GM21529 (cell line): ENCODE data around the gene EIF3I.

Experiments used
- ATAC-seq: cut with Tn5 transposase; IDR thresholded peaks from one replicate; pipeline ENCODE4 v1.9.1; 2021; ENCODE audit not compliant: unreplicated experiment

EIF3I gene

DNA sequence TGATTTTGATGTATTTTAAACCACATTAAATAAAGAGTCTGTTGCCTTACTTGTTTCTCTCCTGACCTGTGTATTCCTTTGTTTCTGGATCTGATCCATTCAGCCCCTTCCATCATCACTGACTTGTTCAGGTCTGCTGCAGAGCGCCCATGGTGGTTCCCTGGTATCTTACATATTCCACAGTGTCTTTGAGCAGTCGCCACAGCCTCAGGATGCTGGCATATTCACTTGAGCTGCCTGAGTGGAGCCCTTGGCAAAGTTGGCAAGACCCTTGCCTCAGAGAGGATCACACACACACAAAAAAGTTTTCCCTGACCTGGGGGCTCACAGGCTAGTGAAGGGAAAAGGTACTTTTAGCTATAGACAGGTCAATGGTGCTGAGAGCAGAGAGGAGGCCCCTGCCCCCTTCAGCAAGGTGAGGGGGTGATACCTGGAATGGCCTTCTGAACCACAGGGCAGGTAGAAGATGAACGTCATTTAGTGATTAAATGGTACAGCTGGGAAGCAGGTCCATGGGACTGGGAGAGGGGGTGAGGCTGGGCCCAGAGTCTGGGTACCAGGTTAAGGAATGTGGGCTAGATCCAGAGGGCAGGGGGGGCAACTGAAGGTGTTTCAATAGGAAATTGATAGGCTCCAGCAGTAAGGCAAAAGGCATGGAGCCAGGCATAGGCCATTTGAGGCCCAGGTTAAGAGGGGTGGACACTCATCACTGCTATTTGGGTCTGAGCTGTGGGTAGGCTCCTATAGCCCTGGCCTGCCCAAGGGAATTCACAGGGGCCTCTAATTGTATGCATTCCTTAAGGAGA, 23.8 kb upstream of the EIF3I start:
- no peak for ATAC-seq

DNA sequence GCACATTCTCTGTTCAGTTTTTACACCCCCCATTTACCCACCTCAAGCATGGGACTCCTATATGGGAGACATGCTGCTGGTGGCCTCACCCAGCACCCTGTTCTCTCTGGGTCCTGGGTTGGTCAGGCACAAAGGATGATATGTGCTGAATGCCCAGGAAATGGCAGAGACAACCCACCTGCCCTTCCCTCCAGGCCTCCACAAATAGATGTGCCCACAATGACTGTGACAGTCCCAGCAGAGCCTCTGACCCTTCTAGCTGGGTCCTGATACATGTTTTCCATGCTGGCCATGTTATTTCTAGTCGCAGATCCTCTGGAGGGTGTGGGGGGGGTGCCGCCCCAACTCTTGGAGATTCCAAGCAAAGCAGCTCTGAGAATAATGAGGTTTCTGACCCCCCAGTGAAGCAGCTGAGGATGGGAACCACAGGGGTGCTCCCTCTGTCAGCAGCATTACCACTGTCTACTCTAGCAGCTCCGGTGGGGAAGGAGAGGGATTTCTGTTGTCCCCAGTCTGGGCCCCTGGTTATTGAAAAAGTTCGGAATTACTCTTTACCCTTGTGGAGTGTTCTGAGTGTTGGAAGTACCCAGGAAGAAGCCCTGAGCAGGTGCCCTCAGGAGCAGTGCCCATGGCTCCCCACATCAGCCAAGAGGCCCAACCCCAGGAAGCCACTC, 23.0 kb upstream of the EIF3I start:
- no peak for ATAC-seq

DNA sequence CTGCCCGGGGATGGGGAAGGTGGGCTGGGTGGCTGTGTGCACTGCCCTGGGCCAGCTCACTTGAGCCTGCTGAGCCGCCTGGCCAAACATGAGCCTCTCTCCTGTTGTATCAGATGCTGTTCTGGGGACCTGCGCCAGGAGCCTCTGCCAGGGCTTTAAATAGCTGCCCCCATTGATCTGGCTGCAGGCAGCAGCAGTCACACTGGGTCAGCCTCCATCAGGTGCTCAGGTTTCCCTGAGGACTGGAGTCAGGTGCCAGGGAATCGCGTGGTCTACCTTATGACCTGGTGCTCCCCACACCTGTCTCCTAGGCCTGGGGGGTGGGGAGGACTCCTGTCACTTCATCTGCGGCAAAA, 22.5 kb upstream of the EIF3I start:
- no peak for ATAC-seq

DNA sequence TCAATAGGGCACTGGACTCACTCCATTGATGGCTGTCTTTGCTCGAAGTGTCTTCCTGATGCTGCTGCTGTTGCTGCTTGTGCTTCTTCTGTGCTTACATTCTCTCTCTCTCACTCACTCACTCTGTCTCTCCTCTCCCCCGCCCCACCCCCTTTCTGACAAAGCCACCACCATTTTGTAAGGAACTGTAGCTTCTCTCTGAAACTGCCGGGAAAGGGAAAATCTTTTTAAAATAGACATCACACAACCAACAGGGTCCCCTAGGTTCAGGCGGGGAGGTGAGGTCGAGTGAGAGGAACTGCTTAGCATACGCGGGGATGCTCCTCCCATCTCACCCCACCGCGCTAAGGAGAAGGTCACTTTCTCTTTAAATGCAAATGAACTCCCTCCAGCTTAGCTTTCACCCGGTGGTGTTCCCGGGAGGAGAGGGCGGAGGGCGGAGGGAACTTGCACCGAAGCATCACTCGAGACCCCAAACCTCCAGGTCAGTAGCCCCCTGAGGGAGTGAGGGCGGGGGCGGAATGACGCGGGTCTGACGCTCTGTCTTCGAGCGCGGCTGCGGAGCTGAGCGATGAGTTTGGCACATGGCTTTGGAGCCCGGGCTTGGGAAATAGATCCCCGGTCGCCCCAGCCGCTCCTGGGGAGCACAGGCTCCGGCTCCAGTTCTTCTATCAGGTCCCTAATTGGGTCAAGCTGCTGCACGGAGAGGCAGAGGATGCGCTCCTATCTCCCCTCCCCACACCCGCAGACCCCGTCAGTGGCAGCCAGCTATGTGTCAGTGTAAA, 21.8 kb upstream of the EIF3I start, which contains the start of gene CCDC28B:
Gene CCDC28B (plus strand): TSS at position 370 of the 785 bp plus-strand sequence. CDS start 1,341 bp downstream, outside the sequence.
- peak; percentile 42 for ATAC-seq

DNA sequence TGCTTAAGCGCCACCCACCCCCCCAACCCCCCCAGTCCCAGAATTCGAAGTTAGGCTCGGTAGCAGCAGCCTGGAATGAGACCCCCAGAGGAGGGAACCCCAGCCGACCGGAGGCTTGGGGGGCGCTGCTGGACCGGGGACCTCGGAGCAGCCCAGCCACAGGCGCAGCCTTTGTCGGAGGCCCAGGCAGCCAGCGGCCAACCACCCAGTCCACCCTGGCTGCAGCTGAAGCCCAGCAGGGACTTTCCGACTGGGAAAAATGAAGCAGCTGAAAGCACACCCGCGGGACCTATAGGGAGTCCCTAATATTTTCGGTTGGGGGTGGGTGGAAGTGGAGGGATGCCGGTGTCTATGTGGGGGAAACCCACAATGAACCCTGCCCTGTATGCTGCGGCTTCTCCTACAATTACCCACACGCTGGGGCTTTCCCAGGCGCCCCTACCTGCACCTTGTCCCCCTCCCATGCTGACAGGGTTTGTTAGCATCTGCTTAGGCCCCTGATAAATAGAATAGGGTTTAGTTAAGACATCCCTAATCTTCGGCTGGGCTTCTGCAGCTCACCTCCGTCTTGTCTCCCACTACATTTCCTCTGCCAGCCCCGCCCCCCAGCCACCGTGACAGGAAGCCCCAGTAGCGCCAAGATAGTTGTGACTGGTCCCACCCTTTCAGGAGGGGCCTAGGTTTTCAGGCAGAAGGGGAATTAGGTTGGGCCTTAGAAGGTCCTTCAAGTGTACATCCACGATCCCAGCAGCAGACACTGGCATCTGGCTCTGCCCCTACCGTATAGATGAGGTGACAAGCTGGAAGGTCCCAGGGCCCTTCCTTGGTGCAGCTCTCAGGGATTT, 21.0 kb upstream of the EIF3I start:
- ATAC-seq: peak; percentile 38

DNA sequence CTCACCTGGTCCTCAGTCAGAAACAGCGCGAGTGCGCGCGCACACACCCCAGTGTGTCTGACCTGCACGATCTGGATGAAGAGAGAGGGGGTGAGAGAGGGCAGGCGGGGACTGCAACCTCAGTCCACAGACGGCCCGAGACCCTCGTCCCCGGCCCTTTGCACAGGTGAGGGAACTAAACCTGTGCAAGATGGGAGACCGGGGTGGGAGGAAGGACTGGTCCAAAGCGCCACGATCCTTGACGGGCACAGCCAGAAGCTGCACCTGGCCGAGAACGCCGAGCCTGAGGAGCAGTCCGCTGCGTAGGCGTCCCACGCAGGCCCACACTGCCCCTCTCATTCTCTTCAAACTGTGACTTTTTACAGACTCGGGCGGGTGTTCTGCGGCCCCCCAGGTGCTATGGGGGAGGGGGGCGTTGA, 17.3 kb upstream of the EIF3I start:
- no peak for ATAC-seq

DNA sequence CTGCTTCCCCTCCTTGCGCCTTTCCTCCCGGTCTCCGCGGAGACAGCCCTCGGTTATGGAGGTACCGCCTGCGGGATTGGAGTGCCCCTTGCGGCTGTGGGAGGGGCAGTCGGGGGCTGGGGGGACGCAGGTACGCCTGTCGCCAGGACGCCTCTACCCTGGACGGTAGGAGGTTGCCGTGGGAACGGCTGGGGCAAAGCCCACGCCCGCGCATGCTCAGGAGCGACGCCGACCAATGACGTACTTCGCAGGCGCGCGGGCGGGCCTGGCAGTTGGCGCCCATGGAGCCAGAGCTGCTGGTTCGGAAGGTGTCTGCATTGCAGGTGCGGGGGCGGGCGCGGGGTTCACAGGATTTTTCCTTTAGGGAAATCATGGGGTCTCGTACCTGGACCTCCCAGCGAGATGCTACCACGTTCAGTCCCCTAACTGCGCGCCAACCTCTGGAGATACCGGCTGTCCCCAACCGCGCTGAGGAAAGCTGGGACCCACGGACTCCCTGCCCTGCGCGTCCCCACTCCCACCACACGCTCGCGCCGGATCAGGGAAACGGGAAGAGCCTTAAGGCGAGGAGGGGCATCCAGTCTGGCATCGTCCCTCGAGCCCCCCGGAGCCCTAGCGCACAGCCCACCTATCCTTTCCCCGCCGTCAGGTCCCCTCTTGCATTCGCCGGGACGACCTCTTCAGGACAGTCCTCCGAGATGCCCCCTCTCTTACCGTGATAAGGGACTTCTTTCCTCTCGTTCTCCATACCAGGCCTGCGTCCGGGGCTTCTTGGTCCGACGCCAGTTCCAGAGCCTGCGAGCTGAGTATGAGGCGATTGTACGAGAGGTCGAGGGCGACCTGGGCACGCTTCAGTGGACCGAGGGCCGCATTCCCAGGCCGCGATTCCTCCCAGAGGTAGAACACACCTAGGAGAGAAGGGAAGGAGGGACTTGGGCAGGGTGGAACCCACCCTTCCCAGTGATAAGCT, 16.5 kb upstream of the EIF3I start, which contains the start of gene IQCC:
Gene IQCC (plus strand): TSS at position 271 of the 970 bp plus-strand sequence. CDS start 11 bp downstream, at position 282.
- peak; percentile 48 for ATAC-seq

DNA sequence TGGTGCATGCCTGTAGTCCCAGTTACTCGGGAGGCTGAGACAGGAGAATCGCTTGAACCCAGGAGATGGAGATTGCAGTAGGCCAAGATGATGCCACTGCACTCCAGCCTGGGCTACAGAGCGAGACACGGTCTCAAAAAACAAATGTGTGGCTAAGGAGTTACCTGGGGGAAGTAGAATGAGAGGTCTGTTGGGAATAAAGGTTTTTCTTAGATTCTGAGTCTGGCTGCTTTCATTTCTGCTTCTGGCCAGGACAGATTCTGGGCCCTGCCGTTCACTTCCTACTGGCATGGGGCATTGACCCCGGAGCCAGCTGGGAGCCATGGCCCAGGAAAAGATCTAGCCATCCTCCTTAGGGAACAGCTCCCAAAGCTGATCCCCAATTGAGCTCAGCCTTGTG, 13.7 kb upstream of the EIF3I start:
- no peak for ATAC-seq

DNA sequence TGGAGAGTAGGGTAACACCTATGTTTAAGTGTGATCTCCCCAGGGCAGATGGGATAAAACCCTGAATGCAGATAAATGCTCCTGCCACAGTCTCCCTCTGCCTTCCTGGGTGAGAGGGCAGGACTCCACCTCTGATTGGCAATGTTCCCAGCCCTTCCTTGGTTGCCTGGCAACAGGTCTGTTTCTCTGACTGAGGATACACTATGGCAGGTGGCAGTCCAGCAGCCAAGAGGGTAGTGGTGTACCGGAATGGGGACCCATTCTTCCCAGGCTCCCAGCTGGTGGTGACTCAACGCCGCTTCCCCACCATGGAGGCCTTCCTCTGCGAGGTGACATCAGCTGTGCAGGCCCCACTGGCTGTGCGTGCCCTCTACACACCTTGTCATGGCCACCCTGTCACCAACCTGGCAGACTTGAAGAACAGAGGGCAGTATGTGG, 13.3 kb upstream of the EIF3I start, which contains the start of gene DCDC2B:
Gene DCDC2B (plus strand): TSS at position 199 of the 438 bp plus-strand sequence. CDS start 5 bp downstream, at position 204.
- no peak for ATAC-seq

DNA sequence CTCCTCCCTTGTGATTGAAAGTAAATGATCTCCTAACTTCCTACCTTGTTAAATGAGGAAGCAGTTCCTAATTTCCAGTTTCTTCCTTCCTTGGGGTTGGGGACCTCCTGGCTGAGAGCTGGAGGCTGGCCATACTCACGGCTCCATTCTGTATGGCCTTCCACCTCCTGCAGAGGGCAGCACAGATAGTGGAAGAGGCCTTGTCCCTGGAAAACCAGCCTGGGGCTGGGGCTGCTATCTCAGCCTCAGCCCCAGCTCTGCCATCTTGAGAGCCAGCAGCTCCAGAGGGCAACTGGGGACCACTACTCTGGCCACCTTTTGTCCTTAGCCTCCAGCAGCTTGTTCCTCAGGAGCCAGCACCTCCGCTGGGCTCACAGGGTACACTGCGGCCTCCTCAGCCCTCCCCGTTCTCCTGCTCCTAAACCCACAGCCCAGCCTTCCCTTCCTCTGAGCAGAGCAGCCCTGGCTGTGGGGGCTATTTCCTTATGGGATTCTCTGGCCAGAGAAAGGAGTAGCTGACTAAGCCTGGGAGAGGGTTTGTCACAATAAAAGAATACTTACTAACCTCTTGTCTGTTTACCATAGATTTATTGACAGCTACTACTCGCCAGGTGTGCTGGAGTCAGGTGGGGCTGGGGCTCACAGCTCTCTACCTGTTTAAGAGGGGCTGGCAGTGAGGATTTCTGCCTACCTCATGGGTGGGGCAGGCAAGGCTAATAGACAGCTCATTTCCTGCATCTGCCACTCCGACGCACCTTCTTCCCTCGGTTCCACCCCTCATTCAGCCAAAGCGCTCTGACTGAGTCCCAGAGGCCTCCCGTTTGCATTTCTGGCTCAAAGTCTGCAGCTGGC, 6.4 kb upstream of the EIF3I start:
- ATAC-seq: no peak

DNA sequence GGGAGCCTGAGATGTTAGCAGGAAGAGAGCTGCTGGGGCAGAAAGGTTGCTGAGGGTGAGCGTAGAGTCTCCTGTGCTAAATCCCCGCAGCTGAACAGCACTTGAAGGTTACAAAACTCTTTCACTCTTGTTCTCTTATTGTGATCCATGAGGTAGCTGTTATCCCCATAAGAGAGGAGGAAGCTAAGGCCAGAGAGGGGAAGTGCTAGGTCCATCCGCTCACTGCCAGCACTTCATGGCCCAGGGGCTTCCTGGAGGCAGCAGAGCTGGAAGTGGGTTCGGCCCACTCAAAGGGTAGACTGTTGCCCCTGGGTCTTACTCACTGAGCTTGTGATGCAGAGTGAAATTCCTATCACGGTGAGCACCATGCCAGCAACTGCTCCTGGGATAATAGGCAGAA, 5.6 kb upstream of the EIF3I start:
- ATAC-seq: no peak

DNA sequence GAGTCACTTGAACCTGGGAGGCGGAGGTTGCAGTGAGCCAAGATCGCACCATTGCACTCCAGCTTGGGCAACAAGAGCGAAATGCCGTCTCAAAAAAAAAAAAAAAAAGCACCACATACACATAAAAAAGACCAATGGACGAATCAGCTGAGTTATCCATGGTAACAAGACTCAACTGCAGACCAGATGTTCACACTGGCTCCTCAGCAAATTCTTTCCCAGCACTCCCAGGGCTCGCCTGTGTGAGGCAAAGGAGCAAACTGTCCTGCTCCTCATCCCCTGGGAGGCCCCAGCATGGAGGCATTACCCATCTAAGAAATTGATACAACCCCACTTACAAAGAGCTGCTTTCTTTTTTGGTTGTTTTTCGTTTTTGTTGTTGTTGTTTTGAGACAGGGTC, 3.2 kb upstream of the EIF3I start:
- ATAC-seq: no peak

DNA sequence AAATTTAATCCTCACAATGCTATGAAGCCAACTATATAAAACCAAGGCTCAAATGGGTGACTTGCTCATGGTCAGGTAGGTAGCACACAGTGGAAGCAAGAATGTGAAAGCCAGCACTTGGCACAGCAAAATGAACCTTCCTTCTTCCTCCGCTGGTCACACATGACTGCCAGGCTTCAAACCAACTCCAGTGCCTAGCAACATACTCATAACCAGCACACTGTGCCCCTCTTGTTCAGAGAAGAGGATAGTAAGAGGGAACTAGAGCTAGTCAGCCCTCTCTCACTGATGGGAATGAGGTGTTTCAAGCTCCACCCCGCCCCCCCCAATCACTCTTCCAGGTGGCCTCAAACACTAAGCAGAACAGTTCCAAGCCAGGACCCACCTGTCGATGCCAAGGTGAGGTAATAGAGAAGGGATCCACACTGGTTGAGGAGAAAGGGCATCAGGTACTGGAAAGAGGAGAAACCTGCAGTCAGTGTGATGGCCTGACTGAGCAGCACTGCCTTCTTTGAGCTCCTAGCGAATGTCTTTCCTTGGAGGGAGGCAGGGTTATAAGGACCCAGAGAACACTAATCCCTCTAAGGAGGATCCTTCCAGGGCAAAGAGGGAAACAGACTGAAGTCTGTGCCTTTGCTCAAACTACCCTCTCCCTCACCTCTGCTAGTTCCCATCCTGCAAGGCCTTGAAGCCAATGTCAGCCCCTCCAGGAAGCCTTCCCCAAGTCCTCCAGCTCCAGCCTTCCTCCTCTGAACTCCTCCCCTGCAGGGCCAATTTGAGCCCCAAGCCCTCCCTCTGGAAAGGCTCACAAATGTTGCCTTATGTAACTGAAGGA, 1.2 kb upstream of the EIF3I start:
- no peak for ATAC-seq

DNA sequence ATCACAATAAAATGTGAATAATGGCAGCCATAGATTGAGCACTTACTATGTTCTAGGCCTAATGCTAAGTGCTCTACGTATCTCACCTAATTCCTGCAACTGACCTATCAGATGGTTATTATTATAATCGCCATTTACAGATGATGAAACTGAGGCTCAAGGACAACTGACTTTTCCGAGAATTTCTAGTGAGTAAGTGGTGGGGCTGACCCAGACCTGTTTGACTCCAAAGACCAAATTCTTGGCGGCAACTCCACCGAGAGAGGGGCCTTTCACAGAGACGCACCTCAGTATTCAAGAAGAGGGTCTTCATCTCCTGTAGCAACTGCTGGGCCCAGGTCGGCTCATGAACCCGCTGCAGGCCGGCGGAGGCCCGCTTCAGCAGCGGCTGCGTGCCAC, 627 bp upstream of the EIF3I start:
- peak; percentile 5 for ATAC-seq

DNA sequence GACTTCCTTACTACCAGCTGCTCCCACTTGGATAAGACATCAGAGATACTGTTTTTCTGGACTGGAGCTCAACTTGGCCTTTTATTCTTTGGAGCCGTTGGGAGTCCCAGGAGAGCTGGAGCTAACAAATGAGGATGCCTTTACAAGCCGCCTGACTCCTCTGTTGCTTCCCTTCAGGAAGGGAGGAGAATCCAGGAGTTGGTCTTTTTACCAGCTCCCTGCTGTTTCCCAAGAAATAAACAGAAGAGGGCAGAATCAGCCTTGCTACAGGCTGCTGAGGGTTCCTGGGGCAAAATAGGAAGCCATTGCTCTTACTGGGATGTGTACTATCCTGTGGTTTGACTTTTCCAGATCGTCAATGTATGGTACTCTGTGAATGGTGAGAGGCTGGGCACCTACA, 1.5 kb downstream of the EIF3I start:
- no peak for ATAC-seq

DNA sequence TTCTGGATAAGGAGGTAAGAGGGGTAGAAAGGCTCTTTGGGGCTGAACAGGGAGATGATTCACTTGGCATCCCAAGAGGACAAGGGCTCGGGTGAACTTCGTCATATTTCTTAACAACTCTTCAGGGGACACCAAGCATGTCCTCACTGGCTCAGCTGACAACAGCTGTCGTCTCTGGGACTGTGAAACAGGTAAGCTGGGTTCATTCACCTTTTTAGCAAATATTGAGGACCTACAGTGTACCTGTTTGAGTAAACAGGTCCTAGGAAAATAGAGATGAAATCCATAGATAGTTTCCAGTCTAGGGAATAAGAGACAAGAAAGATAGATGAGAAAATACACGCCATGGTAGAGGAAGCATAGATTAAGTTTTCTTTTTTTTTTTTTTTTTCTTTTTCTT, 2.1 kb downstream of the EIF3I start:
- no peak for ATAC-seq

DNA sequence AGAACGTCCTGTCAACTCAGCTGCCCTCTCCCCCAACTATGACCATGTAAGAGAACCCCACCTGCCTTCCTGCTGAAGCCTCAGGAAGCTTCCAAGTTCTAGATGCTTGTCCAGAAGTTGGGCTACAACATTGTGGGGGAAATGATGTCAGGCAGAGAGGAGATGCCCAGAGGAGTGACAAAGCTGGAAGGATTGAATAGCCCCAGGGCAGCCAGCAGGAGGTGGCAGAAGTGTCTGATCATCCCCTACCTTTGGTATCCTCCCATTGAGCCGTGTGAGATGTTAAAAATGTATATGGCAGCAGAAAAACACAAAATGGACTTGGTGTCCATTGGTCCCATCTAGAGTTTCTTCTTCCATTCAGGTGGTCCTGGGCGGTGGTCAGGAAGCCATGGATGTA, 6.6 kb downstream of the EIF3I start:
- ATAC-seq: no peak
